HG03045 (cell line): ENCODE measurements around the gene TIAM1.
"Not testable (repeated sequence)": the region's sequence is repeated elsewhere in the genome, so short reads cannot be mapped to it uniquely, and the experiment has no call there.

Experiments used
- ATAC-seq: cut with Tn5 transposase; IDR thresholded peaks from one replicate; pipeline ENCODE4 v1.9.1; 2021; ENCODE audit warnings: mild to moderate bottlenecking, moderate library complexity; ENCODE audit not compliant: unreplicated experiment

Gene TIAM1

DNA sequence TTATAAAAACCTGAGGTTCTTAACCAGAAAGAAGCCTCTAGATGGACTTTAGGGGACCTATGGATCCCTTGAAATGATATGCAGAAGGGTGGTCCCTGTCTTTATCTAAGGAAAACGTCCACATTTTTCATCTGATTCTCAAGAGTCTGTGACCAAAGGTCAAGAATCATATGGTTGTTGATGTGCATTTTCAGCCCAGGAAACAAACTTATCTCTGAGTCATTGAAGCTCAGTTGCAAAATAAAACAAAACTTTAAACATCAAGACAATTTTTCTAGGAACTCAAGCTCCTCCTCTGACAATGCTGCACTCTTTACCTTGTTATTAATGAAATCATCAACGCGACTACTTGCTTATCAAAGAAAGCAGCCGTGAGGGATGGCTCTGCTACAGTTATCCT, 83.3 kb downstream of the TIAM1 start:
- ATAC-seq, result no peak

GRCh38 chr21:31258073-31258472, 86.0 kb downstream of the TIAM1 start:
- ATAC-seq, result no peak

GRCh38 chr21:31257265-31257664, 86.8 kb downstream of the TIAM1 start:
- no peak for ATAC-seq

DNA sequence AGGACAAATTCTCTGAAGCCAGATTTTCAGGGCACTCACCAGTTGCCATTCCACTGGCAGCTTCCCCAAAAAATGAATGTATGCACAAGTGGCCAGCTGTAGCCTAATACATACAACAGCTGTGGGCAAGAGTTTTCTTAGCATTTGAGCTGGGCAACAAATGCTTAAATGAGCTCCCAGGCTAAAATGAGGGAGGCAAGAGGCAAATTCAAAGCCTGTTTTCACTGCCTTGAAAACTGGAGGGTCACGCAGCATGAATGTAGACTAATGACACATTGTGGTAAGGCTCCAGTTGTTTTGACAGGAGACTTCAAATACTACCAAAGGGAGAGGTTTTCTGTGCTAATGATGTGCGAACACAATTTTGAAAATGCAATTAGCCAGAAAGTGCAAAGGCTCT, 88.2 kb downstream of the TIAM1 start:
- no peak for ATAC-seq

GRCh38 chr21:31255036-31255435, 89.0 kb downstream of the TIAM1 start:
- no peak for ATAC-seq

DNA sequence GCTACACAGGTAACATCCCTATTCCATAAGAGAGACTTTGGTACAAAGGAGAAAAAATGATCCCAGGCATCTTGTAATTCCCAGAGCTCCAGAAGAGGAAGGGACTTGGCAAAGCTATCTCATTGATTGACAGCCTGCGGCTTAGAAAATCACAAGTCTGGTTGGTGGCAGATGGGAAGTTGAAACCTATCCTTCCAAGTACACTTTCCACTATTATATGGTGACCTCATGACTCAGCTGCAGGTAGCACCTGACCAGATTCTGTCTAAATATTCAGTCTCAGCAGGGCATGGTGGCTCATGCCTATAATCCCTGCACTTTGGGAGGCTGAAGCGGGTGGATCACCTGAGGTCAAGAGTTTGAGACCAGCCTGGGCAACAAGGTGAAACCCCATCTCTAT, 89.9 kb downstream of the TIAM1 start:
- no peak for ATAC-seq

- no peak for ATAC-seq
Observed at GRCh38 chr21:31253684-31254083, 90.4 kb downstream of the TIAM1 start.

- ATAC-seq, result no peak
Observed at GRCh38 chr21:31252611-31253010, 91.5 kb downstream of the TIAM1 start.

- no peak for ATAC-seq
Observed at GRCh38 chr21:31252091-31252490, 92.0 kb downstream of the TIAM1 start.

DNA sequence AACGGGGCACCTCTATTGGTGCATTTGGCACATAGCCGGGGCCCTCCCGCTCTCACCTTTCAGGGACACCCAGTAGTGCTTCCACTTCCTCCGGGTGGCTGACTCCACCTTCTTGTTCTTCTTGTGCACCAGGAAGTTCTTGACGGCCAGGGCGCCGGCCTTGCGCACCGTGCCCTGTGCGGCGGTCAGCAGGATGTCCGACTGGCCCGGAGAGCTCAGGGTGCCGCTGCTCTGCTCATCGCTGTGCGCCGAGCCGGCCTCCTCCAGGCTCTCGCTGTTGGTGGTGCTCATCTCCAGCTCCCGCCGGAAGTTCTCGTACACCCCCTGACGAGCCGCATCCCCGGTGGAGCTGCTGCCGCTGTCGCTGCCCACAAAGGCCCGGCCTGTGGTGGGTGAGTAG, 92.4 kb downstream of the TIAM1 start:
- ATAC-seq, result no peak

GRCh38 chr21:31248598-31248997, 95.5 kb downstream of the TIAM1 start:
- no peak for ATAC-seq

DNA sequence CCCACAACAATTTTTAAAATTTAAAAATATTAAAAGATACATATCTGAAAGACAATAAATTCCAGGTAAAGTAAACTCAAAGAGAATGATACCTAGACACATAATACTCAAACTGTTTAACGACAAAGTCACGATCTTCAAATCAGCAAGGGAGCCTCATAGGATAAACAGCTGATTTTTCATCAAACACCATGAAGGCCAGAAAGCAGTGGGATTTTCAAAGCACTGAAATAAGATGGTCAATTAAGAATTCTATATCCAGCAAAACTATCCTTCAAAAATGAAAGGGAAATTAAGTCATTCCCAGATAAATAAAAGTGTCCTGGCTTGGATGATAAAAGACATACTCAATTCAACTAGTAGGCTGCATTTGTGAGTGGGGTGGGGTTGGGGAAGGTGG, 100.5 kb downstream of the TIAM1 start:
- no peak for ATAC-seq

DNA sequence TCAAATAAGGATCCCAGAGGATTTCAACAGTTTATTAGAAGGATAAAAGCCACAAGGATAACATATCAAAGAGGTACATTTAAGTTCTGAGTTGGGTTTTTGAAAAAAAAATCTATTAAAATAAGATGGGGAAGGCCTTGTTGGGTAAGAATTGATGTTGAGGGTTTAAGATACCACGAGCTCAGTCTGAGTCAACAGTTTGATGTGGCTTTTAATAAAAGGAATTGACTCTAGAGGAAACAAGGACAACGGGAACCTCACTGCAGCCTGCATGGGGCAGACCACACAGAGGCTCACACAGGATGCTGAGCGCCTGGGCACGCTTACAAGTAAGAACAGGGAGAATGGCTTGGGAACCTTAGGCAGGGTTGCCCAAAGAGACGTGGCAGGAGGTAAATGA, 107.5 kb downstream of the TIAM1 start:
- no peak for ATAC-seq

GRCh38 chr21:31235671-31236450, 108.2 kb downstream of the TIAM1 start:
- no peak for ATAC-seq

DNA sequence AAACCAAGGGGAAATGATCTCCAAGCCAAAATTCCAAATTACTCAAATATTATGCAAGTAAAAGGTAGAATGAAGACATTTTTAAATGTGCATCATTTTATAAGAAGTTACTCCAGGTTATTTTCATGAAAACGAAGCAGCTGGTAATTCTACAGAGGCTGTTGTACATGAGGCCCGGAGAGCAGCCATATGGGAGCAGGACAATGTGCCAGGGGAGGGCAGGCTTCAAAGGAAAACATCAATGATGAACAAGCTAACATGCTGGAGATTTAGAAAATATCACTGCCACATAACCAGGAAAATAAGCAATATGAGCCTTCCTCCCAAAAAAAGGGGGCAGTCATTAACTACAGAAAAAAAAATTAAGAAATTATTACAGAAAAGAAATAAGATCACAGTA, 109.1 kb downstream of the TIAM1 start:
- ATAC-seq, result no peak

GRCh38 chr21:31233711-31234110, 110.3 kb downstream of the TIAM1 start:
- no peak for ATAC-seq

DNA sequence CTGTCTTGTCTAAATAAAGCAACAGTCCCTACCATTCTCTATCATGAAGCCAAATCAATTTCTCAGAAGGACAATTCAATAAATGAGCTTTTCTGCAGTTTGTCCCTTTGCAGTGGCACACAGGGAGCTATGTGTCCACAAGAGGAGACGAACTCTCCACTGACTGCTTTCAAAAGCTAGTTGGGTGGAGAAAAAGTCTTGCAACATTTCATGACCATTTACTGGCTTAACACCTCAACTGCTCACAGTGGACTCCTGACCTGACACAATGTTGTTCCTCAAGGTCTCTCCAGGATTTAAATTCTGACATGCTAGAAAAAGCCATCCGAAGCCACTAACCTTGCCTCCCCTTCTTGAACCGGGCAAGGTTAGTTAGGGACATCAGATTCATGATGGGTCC, 111.7 kb downstream of the TIAM1 start:
- no peak for ATAC-seq

DNA sequence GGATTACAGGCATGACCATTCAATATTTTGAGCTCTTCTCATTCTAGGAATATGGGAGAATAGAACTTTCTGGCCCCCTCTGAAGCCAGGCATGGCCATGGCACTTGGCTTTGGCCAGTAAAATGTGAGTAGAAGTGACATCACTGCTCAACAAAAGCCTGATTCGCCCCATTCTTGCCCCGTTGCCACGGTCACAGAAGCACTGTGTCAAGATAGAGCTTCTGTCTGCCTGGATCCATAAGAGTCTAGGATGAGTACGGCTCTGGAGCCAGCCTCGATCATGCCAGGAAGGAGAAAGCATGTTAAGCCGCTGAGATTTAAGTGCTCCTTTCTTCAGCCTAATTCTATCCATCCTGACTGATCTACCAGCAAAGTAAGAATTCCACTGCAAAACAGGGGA, 113.1 kb downstream of the TIAM1 start:
- ATAC-seq, result no peak

GRCh38 chr21:31228723-31229122, 115.3 kb downstream of the TIAM1 start:
- ATAC-seq, result not testable (repeated sequence)

DNA sequence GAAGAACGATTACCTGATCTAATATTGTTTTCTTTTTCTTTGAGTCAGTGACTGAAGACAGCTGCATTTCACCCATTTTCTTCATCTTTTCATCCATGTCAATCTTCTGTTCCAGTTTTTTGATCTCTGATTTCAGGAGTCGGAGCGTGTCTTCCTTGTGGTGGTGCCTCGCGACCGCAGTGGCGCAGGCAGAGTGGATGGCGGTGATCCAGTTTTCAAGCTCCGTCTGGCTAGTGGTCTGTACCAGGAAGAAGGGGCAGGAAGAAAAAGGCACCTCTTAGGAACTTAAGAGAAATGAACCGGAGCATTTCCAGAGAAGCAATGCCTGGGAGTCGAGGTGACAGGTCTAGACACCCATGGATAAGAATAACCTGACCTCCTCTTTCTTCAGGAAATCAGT, 118.3 kb downstream of the TIAM1 start:
- ATAC-seq, result no peak

- no peak for ATAC-seq
Observed at GRCh38 chr21:31222142-31222541, 121.9 kb downstream of the TIAM1 start.

DNA sequence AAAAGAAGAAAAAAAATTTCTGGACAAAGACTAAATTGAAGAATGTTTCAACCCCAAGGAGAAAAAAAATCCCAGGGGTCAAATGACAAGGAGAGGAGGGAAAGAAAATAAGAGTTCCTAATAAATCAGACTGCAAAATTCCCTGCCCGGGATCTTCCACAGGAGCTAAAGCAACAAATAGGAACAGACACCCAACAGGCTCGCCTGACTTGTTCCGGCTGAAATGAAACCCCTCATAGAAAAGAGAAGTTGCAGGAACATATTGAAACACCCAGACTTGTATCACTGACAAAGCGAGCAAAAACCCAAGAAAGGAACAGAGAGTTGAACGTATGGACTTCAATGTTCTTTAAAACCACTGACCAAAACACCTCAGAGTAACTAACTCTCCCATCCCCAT, 123.0 kb downstream of the TIAM1 start:
- no peak for ATAC-seq

- ATAC-seq, result no peak
Observed at GRCh38 chr21:31220575-31220974, 123.5 kb downstream of the TIAM1 start.
